Suprapubic skin (tissue), 4 donors: Measurements from ENCODE around the gene OR5A2. TPM values are rescaled to one million over a fixed set of nuclear protein-coding genes. Genes with fewer than 3 reads are reported as not detected.

ENCODE experiments used
- DNase-seq, 2 donors: peaks; one replicate each; pipeline ENCODE4 v3.0.0-alpha.2; 2019; ENCODE audit warnings: low spot score in 2 of 2
- H3K27ac ChIP-seq: fragments of 200-600 bp; sonication (generic); one replicate; pipeline ENCODE4 v1.5.1; 2019
- H3K27me3 ChIP-seq: fragments of 200-600 bp; sonication (generic); one replicate; pipeline ENCODE4 v1.5.1; 2019
- H3K36me3 ChIP-seq: fragments of 200-600 bp; sonication (generic); one replicate; pipeline ENCODE4 v1.5.1; 2019
- H3K4me1 ChIP-seq: fragments of 200-600 bp; sonication (generic); one replicate; pipeline ENCODE4 v1.5.1; 2019
- H3K4me3 ChIP-seq: fragments of 200-600 bp; sonication (generic); one replicate; pipeline ENCODE4 v1.5.1; 2019; ENCODE audit warnings: mild to moderate bottlenecking
- H3K9me3 ChIP-seq: fragments of 200-600 bp; sonication (generic); one replicate; pipeline ENCODE4 v1.5.1; 2019
- CTCF ChIP-seq, 2 donors: fragments of 200-600 bp in 1 of 2; fragments of 450-650 bp in 1 of 2; sonication (generic) in 1 of 2; IDR thresholded peaks; one replicate each; pipeline ENCODE4 v1.5.1; 2016 to 2019; ENCODE audit warnings: antibody characterized with exemption in 2 of 2, mild to moderate bottlenecking in 1 of 2, moderate library complexity in 1 of 2
- EP300 ChIP-seq: sonication (generic); formaldehyde crosslinking; IDR thresholded peaks from one replicate; pipeline ENCODE4 v1.6.1; 2017; ENCODE audit warnings: antibody characterized with exemption
- POLR2A ChIP-seq, 2 donors: fragments of 450-650 bp; IDR thresholded peaks; one replicate each; pipeline ENCODE4 v1.6.1; 2017; ENCODE audit warnings: antibody characterized with exemption in 2 of 2, mild to moderate bottlenecking in 2 of 2, moderate library complexity in 2 of 2
- POLR2AphosphoS5 ChIP-seq, 3 donors: sonication (generic); formaldehyde crosslinking; IDR thresholded peaks; one replicate each; pipeline ENCODE4 v1.6.1; 2017; ENCODE audit warnings: antibody characterized with exemption in 3 of 3
- WGBS: methylation state at CpG from one replicate; pipeline ENCODE4 v1.1.5; 2018; 5-methylcytosine and 5-hydroxymethylcytosine counted together
- total RNA-seq, 4 donors: library from RNA; depleted of rRNA; stranded (reverse); fragments of >200 nt; gene quantifications; one replicate each; pipeline ENCODE4 v1.1.0, GENCODE V29; 2016

OR5A2 gene
- total RNA-seq, 4 donors from 2014 or later = 0.16 TPM; not detected in 3

GRCh38 chr11:59416613-59417012 is 9.6 kb downstream of the OR5A2 start:
- H3K27me3 ChIP-seq = no peaks in the 10 kb centered on the region
- H3K4me3 ChIP-seq = no peak overlapping the region
- no peaks in the 10 kb centered on the region for H3K9me3 ChIP-seq
- no peaks in the 10 kb centered on the region for H3K4me1 ChIP-seq
- H3K27ac ChIP-seq = no peak overlapping the region
- 83% methylated on average over 5 of the region's 5 CpGs for WGBS
- DNase-seq = no peak
- no peak for TF ChIP-seq CTCF (IDR thresholded peaks at IDR 0.05)
- TF ChIP-seq EP300 = no peak
- no peak for TF ChIP-seq POLR2AphosphoS5 (IDR thresholded peaks at IDR 0.05)
- no peak for TF ChIP-seq POLR2A (IDR thresholded peaks at IDR 0.05)
- no peaks in the 10 kb centered on the region for H3K36me3 ChIP-seq

- H3K4me3 ChIP-seq = no peak overlapping the region
- no peaks in the 10 kb centered on the region for H3K27me3 ChIP-seq
- no peak for TF ChIP-seq CTCF (IDR thresholded peaks at IDR 0.05)
- TF ChIP-seq EP300 = no peak
- no peak for TF ChIP-seq POLR2A (IDR thresholded peaks at IDR 0.05)
- no peak for TF ChIP-seq POLR2AphosphoS5 (IDR thresholded peaks at IDR 0.05)
- DNase-seq = no peak
- 87% methylated on average over 1 of the region's 1 CpG for WGBS
- no peaks in the 10 kb centered on the region for H3K4me1 ChIP-seq
- H3K9me3 ChIP-seq = peaks cover 6% of the 10 kb centered on the region
- no peak overlapping the region for H3K27ac ChIP-seq
- no peaks in the 10 kb centered on the region for H3K36me3 ChIP-seq
Measured at GRCh38 chr11:59415111-59415510, 11.1 kb downstream of the OR5A2 start.

GRCh38 chr11:59413646-59414045 is 12.6 kb downstream of the OR5A2 start:
- H3K9me3 ChIP-seq = peaks cover 12% of the 10 kb centered on the region
- no peaks in the 10 kb centered on the region for H3K27me3 ChIP-seq
- H3K27ac ChIP-seq = no peak overlapping the region
- TF ChIP-seq POLR2AphosphoS5 (IDR thresholded peaks at IDR 0.05) = no peak
- no peak for TF ChIP-seq POLR2A (IDR thresholded peaks at IDR 0.05)
- no peak for TF ChIP-seq CTCF (IDR thresholded peaks at IDR 0.05)
- no peak for TF ChIP-seq EP300
- no peaks in the 10 kb centered on the region for H3K4me1 ChIP-seq
- H3K36me3 ChIP-seq = no peaks in the 10 kb centered on the region
- WGBS = 80% methylated on average over 2 of the region's 2 CpGs
- DNase-seq = no peak
- H3K4me3 ChIP-seq = no peak overlapping the region

- Histone ChIP-seq H3K27ac (no peak overlapping the region), H3K27me3 (no peaks in the 10 kb centered on the region), H3K9me3 (peaks cover 4% of the 10 kb centered on the region), H3K36me3 (no peaks in the 10 kb centered on the region), H3K4me3 (no peak overlapping the region), H3K4me1 (no peaks in the 10 kb centered on the region)
- DNase-seq = no peak
- no peak for TF ChIP-seq POLR2A (IDR thresholded peaks at IDR 0.05)
- no peak for TF ChIP-seq POLR2AphosphoS5 (IDR thresholded peaks at IDR 0.05)
- TF ChIP-seq EP300 = no peak
- TF ChIP-seq CTCF (IDR thresholded peaks at IDR 0.05) = no peak
Measured at GRCh38 chr11:59403546-59403945, 22.7 kb downstream of the OR5A2 start.

- no peak overlapping the region for H3K27ac ChIP-seq
- 57% methylated on average over 2 of the region's 2 CpGs for WGBS
- no peak for DNase-seq
- peaks cover 4% of the 10 kb centered on the region for H3K9me3 ChIP-seq
- TF ChIP-seq EP300 (no peak), CTCF (IDR thresholded peaks at IDR 0.05) (no peak), POLR2A (IDR thresholded peaks at IDR 0.05) (no peak)
- no peaks in the 10 kb centered on the region for H3K27me3 ChIP-seq
- H3K36me3 ChIP-seq = no peaks in the 10 kb centered on the region
- H3K4me1 ChIP-seq = no peaks in the 10 kb centered on the region
- no peak overlapping the region for H3K4me3 ChIP-seq
Measured at GRCh38 chr11:59401262-59401552, 25.0 kb downstream of the OR5A2 start.
